ENCODE results near the gene SLC26A11. TPM values are rescaled to one million over a fixed set of nuclear protein-coding genes. Genes with fewer than 3 reads are reported as not detected.

The SLC26A11 gene
- total and polyA plus RNA-seq, 2 of the 13 experiments (the other 11 are each of a cell fraction or from before 2014, with no cell fraction given), result 8.7 to 13.2 TPM

- TF ChIP-seq DMTF1 (CRISPR knock-in tag; IDR thresholded peaks at IDR 0.05) (no peak), ZNF546 (CRISPR knock-in tag; conservative IDR thresholded peaks at IDR 0.05) (no peak), PTBP1 (IDR thresholded peaks at IDR 0.05; ENCODE audit: low read depth, low read length, poor library complexity, severe bottlenecking) (no peak), RFXAP (CRISPR knock-in tag; IDR thresholded peaks at IDR 0.05; ENCODE audit: borderline replicate concordance) (peak; percentile 18; the same call in 1 of the 2 replicates), ZNF432 (CRISPR knock-in tag; IDR thresholded peaks at IDR 0.05; ENCODE audit: borderline replicate concordance) (no peak), ZNF83 (CRISPR knock-in tag; IDR thresholded peaks at IDR 0.05; ENCODE audit: borderline replicate concordance) (no peak), WIZ (CRISPR knock-in tag; IDR thresholded peaks at IDR 0.05) (no peak; the same call in 1 of the 2 replicates), ESRRA (CRISPR knock-in tag; IDR thresholded peaks at IDR 0.05; ENCODE audit: low read depth) (no peak), RORA (CRISPR knock-in tag; IDR thresholded peaks at IDR 0.05) (no peak), NCOA1 (CRISPR knock-in tag; IDR thresholded peaks at IDR 0.05) (no peak), TEAD2 (CRISPR knock-in tag; IDR thresholded peaks at IDR 0.05) (no peak), ZNF292 (CRISPR knock-in tag; IDR thresholded peaks at IDR 0.05; ENCODE audit: borderline replicate concordance, low read depth) (peak; percentile 91), BRCA1 (CRISPR knock-in tag; IDR thresholded peaks at IDR 0.05) (no peak)
- TF ChIP-seq, protein P1, sequence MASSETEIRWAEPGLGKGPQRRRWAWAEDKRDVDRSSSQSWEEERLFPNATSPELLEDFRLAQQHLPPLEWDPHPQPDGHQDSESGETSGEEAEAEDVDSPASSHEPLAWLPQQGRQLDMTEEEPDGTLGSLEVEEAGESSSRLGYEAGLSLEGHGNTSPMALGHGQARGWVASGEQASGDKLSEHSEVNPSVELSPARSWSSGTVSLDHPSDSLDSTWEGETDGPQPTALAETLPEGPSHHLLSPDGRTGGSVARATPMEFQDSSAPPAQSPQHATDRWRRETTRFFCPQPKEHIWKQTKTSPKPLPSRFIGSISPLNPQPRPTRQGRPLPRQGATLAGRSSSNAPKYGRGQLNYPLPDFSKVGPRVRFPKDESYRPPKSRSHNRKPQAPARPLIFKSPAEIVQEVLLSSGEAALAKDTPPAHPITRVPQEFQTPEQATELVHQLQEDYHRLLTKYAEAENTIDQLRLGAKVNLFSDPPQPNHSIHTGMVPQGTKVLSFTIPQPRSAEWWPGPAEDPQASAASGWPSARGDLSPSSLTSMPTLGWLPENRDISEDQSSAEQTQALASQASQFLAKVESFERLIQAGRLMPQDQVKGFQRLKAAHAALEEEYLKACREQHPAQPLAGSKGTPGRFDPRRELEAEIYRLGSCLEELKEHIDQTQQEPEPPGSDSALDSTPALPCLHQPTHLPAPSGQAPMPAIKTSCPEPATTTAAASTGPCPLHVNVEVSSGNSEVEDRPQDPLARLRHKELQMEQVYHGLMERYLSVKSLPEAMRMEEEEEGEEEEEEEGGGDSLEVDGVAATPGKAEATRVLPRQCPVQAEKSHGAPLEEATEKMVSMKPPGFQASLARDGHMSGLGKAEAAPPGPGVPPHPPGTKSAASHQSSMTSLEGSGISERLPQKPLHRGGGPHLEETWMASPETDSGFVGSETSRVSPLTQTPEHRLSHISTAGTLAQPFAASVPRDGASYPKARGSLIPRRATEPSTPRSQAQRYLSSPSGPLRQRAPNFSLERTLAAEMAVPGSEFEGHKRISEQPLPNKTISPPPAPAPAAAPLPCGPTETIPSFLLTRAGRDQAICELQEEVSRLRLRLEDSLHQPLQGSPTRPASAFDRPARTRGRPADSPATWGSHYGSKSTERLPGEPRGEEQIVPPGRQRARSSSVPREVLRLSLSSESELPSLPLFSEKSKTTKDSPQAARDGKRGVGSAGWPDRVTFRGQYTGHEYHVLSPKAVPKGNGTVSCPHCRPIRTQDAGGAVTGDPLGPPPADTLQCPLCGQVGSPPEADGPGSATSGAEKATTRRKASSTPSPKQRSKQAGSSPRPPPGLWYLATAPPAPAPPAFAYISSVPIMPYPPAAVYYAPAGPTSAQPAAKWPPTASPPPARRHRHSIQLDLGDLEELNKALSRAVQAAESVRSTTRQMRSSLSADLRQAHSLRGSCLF (CRISPR knock-in tag; IDR thresholded peaks at IDR 0.05; ENCODE audit: borderline replicate concordance), result no peak
- TF ChIP-seq, protein P2, sequence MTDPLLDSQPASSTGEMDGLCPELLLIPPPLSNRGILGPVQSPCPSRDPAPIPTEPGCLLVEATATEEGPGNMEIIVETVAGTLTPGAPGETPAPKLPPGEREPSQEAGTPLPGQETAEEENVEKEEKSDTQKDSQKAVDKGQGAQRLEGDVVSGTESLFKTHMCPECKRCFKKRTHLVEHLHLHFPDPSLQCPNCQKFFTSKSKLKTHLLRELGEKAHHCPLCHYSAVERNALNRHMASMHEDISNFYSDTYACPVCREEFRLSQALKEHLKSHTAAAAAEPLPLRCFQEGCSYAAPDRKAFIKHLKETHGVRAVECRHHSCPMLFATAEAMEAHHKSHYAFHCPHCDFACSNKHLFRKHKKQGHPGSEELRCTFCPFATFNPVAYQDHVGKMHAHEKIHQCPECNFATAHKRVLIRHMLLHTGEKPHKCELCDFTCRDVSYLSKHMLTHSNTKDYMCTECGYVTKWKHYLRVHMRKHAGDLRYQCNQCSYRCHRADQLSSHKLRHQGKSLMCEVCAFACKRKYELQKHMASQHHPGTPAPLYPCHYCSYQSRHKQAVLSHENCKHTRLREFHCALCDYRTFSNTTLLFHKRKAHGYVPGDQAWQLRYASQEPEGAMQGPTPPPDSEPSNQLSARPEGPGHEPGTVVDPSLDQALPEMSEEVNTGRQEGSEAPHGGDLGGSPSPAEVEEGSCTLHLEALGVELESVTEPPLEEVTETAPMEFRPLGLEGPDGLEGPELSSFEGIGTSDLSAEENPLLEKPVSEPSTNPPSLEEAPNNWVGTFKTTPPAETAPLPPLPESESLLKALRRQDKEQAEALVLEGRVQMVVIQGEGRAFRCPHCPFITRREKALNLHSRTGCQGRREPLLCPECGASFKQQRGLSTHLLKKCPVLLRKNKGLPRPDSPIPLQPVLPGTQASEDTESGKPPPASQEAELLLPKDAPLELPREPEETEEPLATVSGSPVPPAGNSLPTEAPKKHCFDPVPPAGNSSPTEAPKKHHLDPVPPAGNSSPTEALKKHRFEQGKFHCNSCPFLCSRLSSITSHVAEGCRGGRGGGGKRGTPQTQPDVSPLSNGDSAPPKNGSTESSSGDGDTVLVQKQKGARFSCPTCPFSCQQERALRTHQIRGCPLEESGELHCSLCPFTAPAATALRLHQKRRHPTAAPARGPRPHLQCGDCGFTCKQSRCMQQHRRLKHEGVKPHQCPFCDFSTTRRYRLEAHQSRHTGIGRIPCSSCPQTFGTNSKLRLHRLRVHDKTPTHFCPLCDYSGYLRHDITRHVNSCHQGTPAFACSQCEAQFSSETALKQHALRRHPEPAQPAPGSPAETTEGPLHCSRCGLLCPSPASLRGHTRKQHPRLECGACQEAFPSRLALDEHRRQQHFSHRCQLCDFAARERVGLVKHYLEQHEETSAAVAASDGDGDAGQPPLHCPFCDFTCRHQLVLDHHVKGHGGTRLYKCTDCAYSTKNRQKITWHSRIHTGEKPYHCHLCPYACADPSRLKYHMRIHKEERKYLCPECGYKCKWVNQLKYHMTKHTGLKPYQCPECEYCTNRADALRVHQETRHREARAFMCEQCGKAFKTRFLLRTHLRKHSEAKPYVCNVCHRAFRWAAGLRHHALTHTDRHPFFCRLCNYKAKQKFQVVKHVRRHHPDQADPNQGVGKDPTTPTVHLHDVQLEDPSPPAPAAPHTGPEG (CRISPR knock-in tag; IDR thresholded peaks at IDR 0.05), result peak; percentile 78; the same call in 1 of the 2 replicates
Observed at GRCh38 chr17:80263253-80264204, 43.3 kb downstream of the SLC26A11 start (continued).

Measured in HepG2 (cell line).